SK-N-SH (cell line): Measurements from ENCODE around the gene SPAG5. TPM values are rescaled to one million over a fixed set of nuclear protein-coding genes. Genes with fewer than 3 reads are reported as not detected.

Experiments
- CTCF ChIA-PET: fragments of 300-600, 350-600 bp; formaldehyde crosslinking; extraction: SDS; loops from one replicate; lab custom pipeline; 2021; lab: Yijun Ruan, JAX
- POLR2A ChIA-PET: fragments of 350-600 bp; sonication (Branson Sonifier 250); formaldehyde crosslinking; extraction: SDS; loops from one replicate; lab custom pipeline; 2020; ENCODE audit warnings: antibody characterized with exemption, inconsistent platforms; lab: Yijun Ruan, JAX
- DNase-seq: peaks from one replicate; pipeline ENCODE4 v3.0.0; 2012
- H2AFZ ChIP-seq: fragments of 200-600 bp; sonication (generic); 2 replicates; pipeline ENCODE4 v1.8.1; 2016; ENCODE audit warnings: antibody characterized with exemption, mild to moderate bottlenecking, low read depth
- H3F3A ChIP-seq: fragments of 200-600 bp; sonication (generic); replicated peaks from 2 replicates; pipeline ENCODE3; 2016; ENCODE audit warnings: antibody characterized with exemption, mild to moderate bottlenecking; ENCODE audit not compliant: insufficient read depth
- H3K27ac ChIP-seq, 2 experiments: fragments of 200-500 bp in 1 of 2; fragments of 200-600 bp in 1 of 2; sonication (Bioruptor generic) in 1 of 2; sonication (generic), shearing (Covaris generic) in 1 of 2; 2 replicates each; pipeline versions ENCODE4 v1.5.1 to v1.6.1; 2014 to 2016; ENCODE audit warnings: low read depth in 2 of 2, inconsistent platforms in 1 of 2, low read length in 1 of 2, mild to moderate bottlenecking in 1 of 2, mixed read lengths in 1 of 2
- H3K27me3 ChIP-seq: fragments of 200-600 bp; sonication (generic), shearing (Covaris generic); 2 replicates; pipeline ENCODE4 v1.6.1; 2016; ENCODE audit warnings: mixed run types; ENCODE audit not compliant: insufficient read depth
- H3K36me3 ChIP-seq, 2 experiments: fragments of 200-500 bp in 1 of 2; fragments of 200-600 bp in 1 of 2; sonication (Bioruptor generic) in 1 of 2; sonication (generic) in 1 of 2; replicated peaks in 1 of 2; 2 replicates each; pipeline versions ENCODE3 to v1.5.1; 2014 to 2016; ENCODE audit warnings: low read length in 1 of 2, mild to moderate bottlenecking in 1 of 2; ENCODE audit not compliant: insufficient read depth in 2 of 2, control insufficient read depth in 1 of 2
- H3K4me1 ChIP-seq, 2 experiments: fragments of 200-500 bp in 1 of 2; fragments of 200-600 bp in 1 of 2; sonication (Bioruptor generic) in 1 of 2; sonication (generic), shearing (Covaris generic) in 1 of 2; 2 replicates each; pipeline versions ENCODE4 v1.5.1 to v1.6.1; 2014 to 2016; ENCODE audit warnings: low read depth in 1 of 2, low read length in 1 of 2, mixed run types in 1 of 2; ENCODE audit not compliant: insufficient read depth in 2 of 2, control insufficient read depth in 1 of 2
- H3K4me2 ChIP-seq: fragments of 200-600 bp; sonication (generic), shearing (Covaris generic); 2 replicates; pipeline ENCODE4 v1.6.1; 2017; ENCODE audit warnings: mixed run types
- H3K4me3 ChIP-seq, 2 experiments: fragments of 200-500 bp in 1 of 2; fragments of 200-600 bp in 1 of 2; sonication (Bioruptor generic) in 1 of 2; sonication (generic), shearing (Covaris generic) in 1 of 2; 2 replicates each; pipeline versions ENCODE4 v1.5.1 to v1.8.1; 2014 to 2016; ENCODE audit warnings: low read depth in 2 of 2, inconsistent platforms in 1 of 2, low read length in 1 of 2, mild to moderate bottlenecking in 1 of 2, mixed read lengths in 1 of 2, moderate library complexity in 1 of 2
- H3K79me2 ChIP-seq: fragments of 200-600 bp; sonication (generic); 2 replicates; pipeline ENCODE4 v1.8.1; 2017; ENCODE audit warnings: mild to moderate bottlenecking; ENCODE audit not compliant: insufficient read depth
- H3K9ac ChIP-seq: fragments of 200-600 bp; sonication (generic); 2 replicates; pipeline ENCODE4 v1.6.1; 2017; ENCODE audit warnings: mixed run types
- H3K9me2 ChIP-seq: fragments of 200-600 bp; sonication (generic); 2 replicates; pipeline ENCODE4 v1.6.1; 2017; ENCODE audit warnings: mixed run types
- H3K9me3 ChIP-seq: fragments of 200-600 bp; sonication (generic); 2 replicates; pipeline ENCODE4 v1.6.1; 2017; ENCODE audit warnings: mixed run types, mild to moderate bottlenecking, moderate library complexity
- H4K20me1 ChIP-seq: fragments of 200-600 bp; sonication (generic); 2 replicates; pipeline ENCODE4 v1.6.1; 2017; ENCODE audit warnings: mild to moderate bottlenecking, mixed run types; ENCODE audit not compliant: insufficient read depth
- CHD2 ChIP-seq: fragments of 150-350 bp; IDR thresholded peaks from 2 replicates; pipeline ENCODE4 v1.6.1; 2018; ENCODE audit warnings: low read length; ENCODE audit not compliant: partially characterized antibody
- ELF1 ChIP-seq: IDR thresholded peaks from 2 replicates; pipeline ENCODE4 v1.4.0; 2012
- EP300 ChIP-seq, 2 experiments: IDR thresholded peaks; 2 replicates each; pipeline versions ENCODE4 v1.4.0 to v1.6.1; 2012; ENCODE audit warnings: borderline replicate concordance in 1 of 2, low read depth in 1 of 2, low read length in 1 of 2
- GABPA ChIP-seq: IDR thresholded peaks from 2 replicates; pipeline ENCODE4 v1.4.0; 2012; ENCODE audit warnings: low read depth, mild to moderate bottlenecking
- MAX ChIP-seq: IDR thresholded peaks from 2 replicates; pipeline ENCODE4 v1.4.0; 2012; ENCODE audit warnings: low read depth
- MXI1 ChIP-seq: IDR thresholded peaks from 2 replicates; pipeline ENCODE4 v1.6.1; 2012; ENCODE audit warnings: mild to moderate bottlenecking, low read depth, low read length, improper control_type of control experiment
- RCOR1 ChIP-seq: fragments of 150-350 bp; IDR thresholded peaks from 2 replicates; pipeline ENCODE4 v1.6.1; 2017; ENCODE audit warnings: antibody characterized with exemption, low read length
- REST ChIP-seq: IDR thresholded peaks from 2 replicates; pipeline ENCODE4 v1.6.1; 2012; ENCODE audit warnings: mild to moderate bottlenecking, low read depth, low read length, moderate library complexity
- SIN3A ChIP-seq: IDR thresholded peaks from 2 replicates; pipeline ENCODE4 v1.6.1; 2012; ENCODE audit warnings: low read depth, mild to moderate bottlenecking, low read length, moderate library complexity, borderline replicate concordance
- SMC3 ChIP-seq: IDR thresholded peaks from 2 replicates; pipeline ENCODE4 v1.6.1; 2012; ENCODE audit warnings: low read depth, low read length, improper control_type of control experiment
- TCF12 ChIP-seq: IDR thresholded peaks from 2 replicates; pipeline ENCODE4 v1.4.0; 2012
- ZBTB33 ChIP-seq: IDR thresholded peaks from 2 replicates; pipeline ENCODE4 v1.4.0; 2012; ENCODE audit warnings: low read depth, borderline replicate concordance
- WGBS: methylation state at CpG from one replicate; pipeline ENCODE4 v1.1.6; 2017; ENCODE audit warnings: low lambda C conversion rate; 5-methylcytosine and 5-hydroxymethylcytosine counted together
- polyA plus RNA-seq, 3 experiments: library from polyadenylated mRNA; depleted of rRNA; stranded (reverse); fragments of >200 nt; gene quantifications; 2 replicates each; pipeline ENCODE4 v1.2.3, GENCODE V29; 2012

SPAG5 gene
- polyA plus RNA-seq, 1 of the 3 experiments (the other 2 are of a cell fraction): 36.5 TPM

GRCh38 chr17:28548417-28549130, 50.3 kb downstream of the SPAG5 start:
- POLR2A ChIA-PET: no interaction called here
- peaks cover 5% of the 10 kb centered on the region for H3F3A ChIP-seq
- no peak for TF ChIP-seq EP300 (IDR thresholded peaks at IDR 0.05; ENCODE audit: borderline replicate concordance in 1 of 2, low read depth in 1 of 2, low read length in 1 of 2)
- no peak for TF ChIP-seq SMC3
- no peak for TF ChIP-seq MXI1
- TF ChIP-seq SIN3A: no peak
- no peak for TF ChIP-seq ZBTB33
- TF ChIP-seq REST: no peak
- TF ChIP-seq RCOR1: no peak
- TF ChIP-seq ELF1: no peak
- TF ChIP-seq GABPA: no peak
- no peak for TF ChIP-seq MAX
- TF ChIP-seq TCF12: no peak
- TF ChIP-seq CHD2: no peak
- H3K4me1 ChIP-seq: peaks cover 3 to 33% of the 10 kb centered on the region in 2 experiments; a peak in 2 of 4 replicates
- no peaks in the 10 kb centered on the region for H3K9me3 ChIP-seq
- H4K20me1 ChIP-seq: peaks cover 15% of the 10 kb centered on the region
- no peak overlapping the region for H3K9ac ChIP-seq
- no peaks in the 10 kb centered on the region for H3K9me2 ChIP-seq
- 62% methylated on average over 6 of the region's 6 CpGs for WGBS
- no peak overlapping the region for H2AFZ ChIP-seq
- CTCF ChIA-PET: interaction anchor here (0.6 to 7.0 kb wide), 28 partner anchors 9 to 178 kb away, joined by 3 to 87 read pairs (median 6); partner anchors contain the start of genes PIGS, RSKR, SDF2 and SUPT6H
- peak overlapping the region in 1 of 2 experiments; percentile 49; a peak in 1 of 4 replicates for H3K4me3 ChIP-seq
- H3K79me2 ChIP-seq: peaks cover 16% of the 10 kb centered on the region
- no peaks in the 10 kb centered on the region for H3K27me3 ChIP-seq
- DNase-seq: no peak
- no peak overlapping the region for H3K4me2 ChIP-seq
- H3K27ac ChIP-seq: no peak overlapping the region; a peak in 1 of 4 replicates
- peaks cover 0 to 17% of the 10 kb centered on the region in 2 experiments for H3K36me3 ChIP-seq
